Measurements from ENCODE around the gene PTP4A2. TPM values are rescaled to one million over a fixed set of nuclear protein-coding genes. Genes with fewer than 3 reads are reported as not detected.

Gene PTP4A2
- total RNA-seq, 4 donors from 2014 or later: 127 to 184 (median 159) TPM

DNA sequence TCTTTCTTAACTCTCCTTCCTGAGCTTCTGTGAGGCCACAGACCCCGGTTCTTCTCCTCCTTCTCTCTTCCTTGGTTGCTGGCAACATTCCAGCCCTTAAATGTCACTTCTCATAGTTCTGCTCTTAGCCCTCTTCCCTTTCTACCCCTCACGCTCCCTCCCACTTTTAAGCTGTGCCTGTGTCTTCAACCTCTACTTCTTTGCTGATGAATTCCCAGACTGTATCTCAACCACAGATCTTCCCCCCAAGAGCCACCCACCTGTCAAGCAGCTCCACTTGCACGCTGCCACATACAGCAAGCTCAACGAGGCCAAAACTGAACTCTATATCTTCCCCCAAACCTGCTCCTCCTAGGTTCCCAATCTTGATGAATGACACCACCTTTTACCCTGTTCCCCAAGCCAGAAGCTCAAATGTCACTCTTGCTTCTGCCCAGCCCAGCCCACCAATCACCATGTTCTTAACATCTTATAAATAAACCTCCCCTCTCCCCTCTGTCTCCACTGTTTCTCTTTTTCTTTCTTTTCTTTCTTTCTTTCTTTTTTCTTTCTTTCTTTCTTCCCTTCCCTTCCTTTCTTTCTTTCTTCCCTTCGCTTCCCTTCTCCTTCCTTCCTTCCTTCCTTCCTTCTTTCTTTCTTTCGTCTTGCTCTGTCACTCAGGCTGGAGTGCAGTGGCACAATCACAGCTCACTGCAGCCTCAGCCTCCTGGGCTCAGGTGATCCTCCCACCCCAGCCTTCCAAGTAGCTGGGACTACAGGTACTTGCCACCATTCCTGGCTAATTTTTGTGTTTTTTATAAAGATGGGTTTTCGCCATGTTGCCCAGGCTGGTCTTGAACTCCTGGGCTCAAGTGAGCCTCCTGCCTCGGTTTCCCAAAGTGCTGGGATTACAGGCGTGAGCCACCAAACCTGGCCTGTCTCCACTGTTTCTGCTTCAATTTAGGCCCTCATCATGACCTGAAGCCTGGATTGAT lies 19.8 kb upstream of the PTP4A2 start:
- no peaks in the 10 kb centered on the region for H3K27me3 ChIP-seq
- WGBS, 2 donors: 72 to 78% methylated on average over 9 of the region's 9 CpGs
- H3K4me1 ChIP-seq: peaks cover 0 to 38% (median 28%) of the 10 kb centered on the region in 4 donors
- TF ChIP-seq, protein P1, sequence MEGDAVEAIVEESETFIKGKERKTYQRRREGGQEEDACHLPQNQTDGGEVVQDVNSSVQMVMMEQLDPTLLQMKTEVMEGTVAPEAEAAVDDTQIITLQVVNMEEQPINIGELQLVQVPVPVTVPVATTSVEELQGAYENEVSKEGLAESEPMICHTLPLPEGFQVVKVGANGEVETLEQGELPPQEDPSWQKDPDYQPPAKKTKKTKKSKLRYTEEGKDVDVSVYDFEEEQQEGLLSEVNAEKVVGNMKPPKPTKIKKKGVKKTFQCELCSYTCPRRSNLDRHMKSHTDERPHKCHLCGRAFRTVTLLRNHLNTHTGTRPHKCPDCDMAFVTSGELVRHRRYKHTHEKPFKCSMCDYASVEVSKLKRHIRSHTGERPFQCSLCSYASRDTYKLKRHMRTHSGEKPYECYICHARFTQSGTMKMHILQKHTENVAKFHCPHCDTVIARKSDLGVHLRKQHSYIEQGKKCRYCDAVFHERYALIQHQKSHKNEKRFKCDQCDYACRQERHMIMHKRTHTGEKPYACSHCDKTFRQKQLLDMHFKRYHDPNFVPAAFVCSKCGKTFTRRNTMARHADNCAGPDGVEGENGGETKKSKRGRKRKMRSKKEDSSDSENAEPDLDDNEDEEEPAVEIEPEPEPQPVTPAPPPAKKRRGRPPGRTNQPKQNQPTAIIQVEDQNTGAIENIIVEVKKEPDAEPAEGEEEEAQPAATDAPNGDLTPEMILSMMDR (IDR thresholded peaks at IDR 0.05): no peak
- TF ChIP-seq EP300 (IDR thresholded peaks at IDR 0.05): peak in 1 of 2 donors; percentile 13
- DNase-seq (ENCODE audit: low spot score in 2 of 2): peak in 1 of 2 donors; percentile 43
- H3K9me3 ChIP-seq: no peaks in the 10 kb centered on the region
- H3K36me3 ChIP-seq: no peaks in the 10 kb centered on the region
- H3K27ac ChIP-seq: peak overlapping the region in 3 of 4 donors; percentile 20 to 96 (median 90)
- no peak overlapping the region for H3K4me3 ChIP-seq

DNA sequence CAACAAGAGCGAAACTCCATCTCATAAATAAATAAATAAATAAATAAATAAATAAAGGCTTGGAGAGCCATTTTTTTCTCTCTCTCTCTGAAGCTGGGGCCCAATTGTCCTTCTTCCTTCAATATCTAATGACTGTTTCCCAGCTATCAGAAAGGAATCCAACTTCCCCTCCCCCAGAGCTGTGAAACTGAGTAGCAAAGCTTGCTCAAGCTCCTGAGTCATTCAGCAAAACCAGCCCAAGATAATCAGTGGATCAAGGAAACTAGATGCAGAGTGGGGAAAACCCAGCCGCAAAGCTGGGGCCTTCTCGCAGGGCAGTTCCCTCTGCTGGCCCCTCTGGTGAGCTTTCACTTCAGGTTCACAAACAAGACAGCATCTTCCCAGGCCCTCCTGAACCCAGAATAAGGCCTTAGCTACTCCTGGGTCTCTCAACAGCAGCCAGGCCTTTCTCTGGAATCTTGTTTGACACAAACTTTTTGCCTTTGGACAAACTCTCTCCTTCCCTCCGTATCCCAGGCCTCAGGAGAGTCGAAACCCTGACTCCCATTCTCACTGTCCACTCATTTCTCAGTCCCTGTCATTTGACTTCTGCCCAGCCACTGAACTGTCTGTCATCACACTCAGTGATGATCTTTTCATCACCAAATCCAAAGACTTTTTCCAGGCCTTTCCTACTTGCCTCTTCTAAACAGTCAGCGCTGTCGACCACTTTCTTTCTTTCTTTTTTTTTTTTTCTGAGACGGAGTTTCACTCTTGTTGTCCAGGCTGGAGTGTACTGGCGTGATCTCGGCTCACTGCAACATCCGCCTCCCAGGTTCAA lies 18.0 kb upstream of the PTP4A2 start:
- Histone ChIP-seq H3K4me1 (peaks cover 0 to 38% (median 28%) of the 10 kb centered on the region in 4 donors), H3K27ac (peak overlapping the region; percentile 78 to 96 (median 85)), H3K36me3 (no peaks in the 10 kb centered on the region), H3K27me3 (no peaks in the 10 kb centered on the region), H3K9me3 (no peaks in the 10 kb centered on the region), H3K4me3 (no peak overlapping the region)
- TF ChIP-seq, protein P1 (IDR thresholded peaks at IDR 0.05): peak; percentile 13 to 58 (median 37)
- TF ChIP-seq POLR2A (IDR thresholded peaks at IDR 0.05): no peak
- TF ChIP-seq EP300 (IDR thresholded peaks at IDR 0.05): peak; percentile 47 to 94
- peak; percentile 65 to 94 for DNase-seq (ENCODE audit: low spot score in 2 of 2)
- WGBS, 2 donors: 48 to 54% methylated on average over 11 of the region's 11 CpGs

DNA sequence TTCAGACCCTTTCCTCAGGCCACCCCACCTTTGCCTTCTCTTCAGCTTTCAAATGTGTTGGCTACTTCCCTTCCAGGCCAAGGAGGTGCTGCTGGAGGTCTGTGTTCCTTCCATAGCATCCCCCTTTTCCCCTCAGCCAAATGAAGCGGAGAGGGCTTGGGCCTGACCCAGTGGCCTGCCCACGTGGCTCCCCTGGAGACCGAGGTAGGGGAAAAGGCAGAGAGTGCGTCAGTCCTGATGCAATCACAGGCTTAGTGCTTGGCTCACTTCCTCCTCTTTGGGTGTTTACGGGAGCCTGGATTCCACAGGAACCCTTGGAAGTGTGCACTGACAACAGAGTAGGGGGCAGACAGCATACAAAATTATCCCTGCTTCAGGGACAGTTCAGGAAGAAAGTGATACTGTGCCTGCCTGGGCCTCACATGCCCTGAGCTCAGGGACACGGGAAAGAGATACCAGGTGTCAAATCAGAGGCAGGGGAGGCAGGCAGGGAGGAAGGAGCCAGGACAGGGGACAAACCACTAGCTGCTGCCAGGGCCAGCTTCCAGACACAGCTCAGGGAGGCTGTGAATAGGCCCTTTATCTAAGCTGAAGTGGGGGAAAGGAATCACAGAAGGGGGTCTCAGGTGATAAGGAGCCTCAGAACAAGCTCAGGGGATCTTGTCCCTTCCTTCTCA lies 16.6 kb upstream of the PTP4A2 start:
- Histone ChIP-seq H3K27me3 (no peaks in the 10 kb centered on the region), H3K9me3 (no peaks in the 10 kb centered on the region), H3K27ac (peak overlapping the region; percentile 78 to 96 (median 85)), H3K4me1 (peaks cover 0 to 38% (median 28%) of the 10 kb centered on the region in 4 donors), H3K36me3 (no peaks in the 10 kb centered on the region), H3K4me3 (no peak overlapping the region)
- TF ChIP-seq, protein P1 (IDR thresholded peaks at IDR 0.05): peak in 2 of 5 experiments; percentile 8 to 10
- TF ChIP-seq POLR2A (IDR thresholded peaks at IDR 0.05) (peak; percentile 18 to 47), EP300 (IDR thresholded peaks at IDR 0.05) (peak; percentile 91 to 97)
- WGBS, 2 donors: 21 to 28% methylated on average over 6 of the region's 6 CpGs
- DNase-seq (ENCODE audit: low spot score in 2 of 2): peak; percentile 80 to 90

GRCh38 chr1:31952825-31953220 lies 14.7 kb upstream of the PTP4A2 start:
- H3K4me3 ChIP-seq: no peak overlapping the region
- peaks cover 0 to 38% (median 27%) of the 10 kb centered on the region in 4 donors for H3K4me1 ChIP-seq
- no peaks in the 10 kb centered on the region for H3K36me3 ChIP-seq
- H3K27me3 ChIP-seq: no peaks in the 10 kb centered on the region
- TF ChIP-seq POLR2A (IDR thresholded peaks at IDR 0.05) (no peak), EP300 (IDR thresholded peaks at IDR 0.05) (no peak)
- TF ChIP-seq, protein P1 (IDR thresholded peaks at IDR 0.05): no peak
- H3K27ac ChIP-seq: peak overlapping the region in 1 of 4 donors; percentile 11
- DNase-seq (ENCODE audit: low spot score in 2 of 2): no peak
- H3K9me3 ChIP-seq: no peaks in the 10 kb centered on the region
- WGBS, 2 donors: 59 to 71% methylated on average over 2 of the region's 2 CpGs

All from tibial nerve (tissue), 4 donors.